MM.1S (cell line): ENCODE data around the gene CAV1.
A peak's percentile ranks its signal among the peaks of the same experiment; 100 is the strongest.

ENCODE experiments used
- DNase-seq: peaks from one replicate; pipeline ENCODE4 v3.0.0-alpha.2; 2015
- H2AFZ ChIP-seq: fragments of 300-600 bp; sonication (generic); 2 replicates; pipeline ENCODE4 v1.6.0; 2016; ENCODE audit warnings: antibody characterized with exemption, low read length
- H3F3A ChIP-seq: fragments of 300-600 bp; sonication (generic); 2 replicates; pipeline ENCODE4 v1.6.1; 2016; ENCODE audit warnings: mild to moderate bottlenecking, antibody characterized with exemption, low read length, moderate library complexity, mixed read lengths; ENCODE audit not compliant: insufficient read depth
- H3K27ac ChIP-seq: fragments of 300-600 bp; sonication (generic); 2 replicates; pipeline ENCODE4 v1.5.1; 2016; ENCODE audit warnings: mild to moderate bottlenecking, low read length
- H3K27me3 ChIP-seq: fragments of 300-600 bp; sonication (generic); replicated peaks from 2 replicates; pipeline ENCODE4 v1.6.0; 2016; ENCODE audit warnings: low read length; ENCODE audit not compliant: insufficient read depth
- H3K36me3 ChIP-seq: fragments of 300-600 bp; sonication (generic); replicated peaks from 2 replicates; pipeline ENCODE4 v1.6.1; 2016; ENCODE audit warnings: mild to moderate bottlenecking, low read length, mixed read lengths; ENCODE audit not compliant: insufficient read depth
- H3K4me1 ChIP-seq: fragments of 300-600 bp; sonication (generic); 2 replicates; pipeline ENCODE4 v1.6.1; 2016; ENCODE audit warnings: low read length, mixed read lengths
- H3K4me2 ChIP-seq: fragments of 300-600 bp; sonication (generic); 2 replicates; pipeline ENCODE4 v1.6.0; 2016; ENCODE audit warnings: low read depth, low read length
- H3K4me3 ChIP-seq: fragments of 300-600 bp; sonication (generic); 2 replicates; pipeline ENCODE4 v1.5.1; 2016; ENCODE audit warnings: low read length, mixed read lengths
- H3K79me2 ChIP-seq: fragments of 300-600 bp; sonication (generic); 2 replicates; pipeline ENCODE4 v1.6.1; 2016; ENCODE audit warnings: mixed run types, low read length, mixed read lengths
- H3K9ac ChIP-seq: fragments of 300-600 bp; sonication (generic); 2 replicates; pipeline ENCODE4 v1.6.1; 2016; ENCODE audit warnings: low read length, mixed read lengths
- H3K9me2 ChIP-seq: fragments of 300-600 bp; sonication (generic); replicated peaks from 2 replicates; pipeline ENCODE4 v1.6.1; 2016; ENCODE audit warnings: mild to moderate bottlenecking, low read length, mixed read lengths; ENCODE audit not compliant: insufficient read depth
- H3K9me3 ChIP-seq: fragments of 300-600 bp; sonication (generic); replicated peaks from 2 replicates; pipeline ENCODE4 v1.6.1; 2016; ENCODE audit warnings: mild to moderate bottlenecking, low read length, mixed read lengths; ENCODE audit not compliant: insufficient read depth
- H4K20me1 ChIP-seq: fragments of 300-600 bp; sonication (generic); 2 replicates; pipeline ENCODE4 v1.6.1; 2016; ENCODE audit warnings: mild to moderate bottlenecking, low read length, moderate library complexity, mixed read lengths; ENCODE audit not compliant: insufficient read depth
- CTCF ChIP-seq: fragments of 300-600 bp; sonication (generic); IDR thresholded peaks from 2 replicates; pipeline ENCODE4 v1.5.1; 2016; ENCODE audit warnings: antibody characterized with exemption, low read length, mixed read lengths
- EZH2 ChIP-seq: fragments of 300-600 bp; sonication (generic); optimal IDR thresholded peaks from 2 replicates; pipeline ENCODE3; 2017; ENCODE audit warnings: low read depth, mild to moderate bottlenecking, antibody characterized with exemption, low read length, mixed read lengths
- EZH2phosphoT487 ChIP-seq: fragments of 300-600 bp; sonication (generic); IDR thresholded peaks from 2 replicates; pipeline ENCODE4 v1.6.1; 2018; ENCODE audit warnings: antibody characterized with exemption, low read length

The CAV1 gene

DNA sequence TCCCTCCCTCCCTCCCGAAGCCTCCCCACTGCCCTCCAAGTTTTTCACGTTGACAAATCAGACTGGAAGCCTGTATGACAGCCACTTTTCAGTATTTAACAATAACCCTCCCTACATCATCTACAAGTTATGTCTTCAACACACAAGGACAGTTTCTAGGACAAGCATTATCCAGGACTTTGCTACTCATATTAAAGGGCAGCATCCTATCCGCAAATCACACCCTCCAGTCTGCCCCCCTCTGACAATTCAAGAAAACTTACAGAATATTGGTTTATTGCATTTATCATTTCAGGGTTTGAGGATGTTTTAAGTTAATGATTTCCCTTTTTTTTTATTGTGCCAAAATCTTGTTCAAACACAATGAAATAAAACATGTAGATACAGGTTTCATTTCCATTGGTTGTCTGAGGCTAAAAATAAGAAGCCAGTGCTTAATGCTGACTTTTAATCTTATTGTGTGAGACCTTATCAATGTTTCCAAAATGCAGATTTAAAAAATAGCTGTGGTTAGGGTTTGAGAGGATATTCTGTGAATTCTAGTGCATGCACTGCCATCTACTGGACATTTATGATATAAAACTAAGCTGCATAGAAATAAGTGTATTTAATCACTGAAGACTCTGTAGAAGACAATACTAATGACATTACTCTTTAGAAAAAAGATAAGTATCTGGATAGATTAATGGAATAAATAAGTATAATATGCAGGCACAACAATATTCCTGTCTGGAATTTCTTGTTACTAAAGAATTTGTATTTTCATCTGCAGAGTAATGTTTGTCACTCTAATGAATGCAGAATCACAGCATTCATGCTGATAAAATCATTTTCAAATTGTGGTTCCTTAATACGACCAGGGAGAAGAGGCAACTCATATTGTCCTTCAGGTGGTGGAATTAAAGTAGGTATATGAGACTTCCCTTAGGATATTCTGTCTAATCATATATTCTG is 64.1 kb downstream of the CAV1 start:
- H3K4me2 ChIP-seq = peak overlapping the region; percentile 35; the same call in 1 of the 2 replicates
- TF ChIP-seq CTCF (peak; percentile 88), EZH2phosphoT487 (no peak)
- H3F3A ChIP-seq = peaks cover 18% of the 10 kb centered on the region
- H3K79me2 ChIP-seq = no peaks in the 10 kb centered on the region
- H3K9me2 ChIP-seq = no peaks in the 10 kb centered on the region
- peak overlapping the region; percentile 21; the same call in 1 of the 2 replicates for H3K27ac ChIP-seq
- H2AFZ ChIP-seq = peak overlapping the region; percentile 44; the same call in 1 of the 2 replicates
- H4K20me1 ChIP-seq = no peaks in the 10 kb centered on the region
- H3K9me3 ChIP-seq = no peaks in the 10 kb centered on the region
- no peaks in the 10 kb centered on the region for H3K27me3 ChIP-seq
- no peak overlapping the region for H3K4me3 ChIP-seq
- peaks cover 32% of the 10 kb centered on the region for H3K4me1 ChIP-seq
- no peak overlapping the region for H3K9ac ChIP-seq
- DNase-seq = peak; percentile 86
- H3K36me3 ChIP-seq = no peaks in the 10 kb centered on the region

DNA sequence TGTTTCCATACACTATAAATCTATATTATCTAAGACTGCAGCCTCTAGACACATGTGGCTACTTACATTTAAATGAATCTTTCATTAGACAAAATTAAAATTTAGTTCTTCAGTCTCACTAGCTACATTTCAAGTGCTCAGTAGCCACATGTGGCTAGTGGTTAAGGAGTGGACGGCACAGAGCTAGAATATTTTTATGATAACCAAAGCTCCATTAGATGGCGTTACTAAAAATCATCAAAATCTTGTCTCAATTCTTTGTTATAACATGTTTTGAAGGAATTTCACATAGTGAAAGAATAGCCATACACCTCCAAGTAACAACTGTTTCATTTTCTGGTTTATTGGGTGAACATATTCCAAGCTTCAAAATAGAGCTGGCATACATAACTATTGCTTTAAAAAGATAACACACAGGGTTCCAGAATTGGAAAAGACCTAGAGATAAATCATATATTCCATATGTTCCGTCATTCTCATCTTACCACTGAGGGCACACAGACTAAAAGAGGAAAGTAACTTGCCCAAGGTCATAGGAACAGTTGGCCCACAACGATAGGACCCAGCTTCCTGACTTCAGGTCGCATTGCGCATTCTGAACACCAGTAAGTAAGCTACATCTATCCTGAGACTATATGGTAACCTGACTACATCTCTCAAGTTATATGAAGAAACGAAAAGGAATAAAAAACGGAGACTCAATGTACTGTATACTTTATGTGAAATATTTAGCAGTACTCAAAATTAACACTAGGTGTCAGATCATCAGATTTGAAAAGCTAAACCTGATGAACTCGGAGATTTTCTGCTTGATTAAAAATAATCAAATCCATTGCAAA is 66.6 kb downstream of the CAV1 start:
- Histone ChIP-seq H3K4me3 (peak overlapping the region; percentile 35), H3K79me2 (no peaks in the 10 kb centered on the region), H3K4me1 (peaks cover 22% of the 10 kb centered on the region), H3K9ac (peak overlapping the region; percentile 0; the same call in 1 of the 2 replicates), H3K9me2 (no peaks in the 10 kb centered on the region), H3K36me3 (no peaks in the 10 kb centered on the region), H4K20me1 (no peaks in the 10 kb centered on the region), H2AFZ (peak overlapping the region; percentile 40), H3K27me3 (no peaks in the 10 kb centered on the region), H3F3A (peaks cover 12% of the 10 kb centered on the region), H3K27ac (no peak overlapping the region), H3K9me3 (no peaks in the 10 kb centered on the region), H3K4me2 (peak overlapping the region; percentile 55)
- DNase-seq = peak; percentile 60
- TF ChIP-seq EZH2phosphoT487 (no peak), EZH2 (no peak), CTCF (peak; percentile 78)

DNA sequence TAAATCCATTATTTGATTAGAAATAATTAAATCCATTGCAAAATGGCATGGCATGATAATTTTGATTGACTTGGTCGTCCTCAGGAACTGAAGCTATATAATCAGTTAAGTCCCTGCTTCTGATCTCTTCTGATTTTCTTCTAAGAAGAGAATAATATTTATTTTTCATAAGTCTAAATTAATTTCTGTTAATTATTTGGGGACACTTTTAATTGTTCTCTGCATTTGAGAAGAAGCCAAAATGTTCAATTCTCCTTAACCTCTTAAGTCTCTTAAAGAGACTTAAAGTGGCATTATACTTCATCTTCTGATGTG is 67.2 kb downstream of the CAV1 start:
- no peak for DNase-seq
- H3K4me1 ChIP-seq = peaks cover 22% of the 10 kb centered on the region
- H3F3A ChIP-seq = peaks cover 12% of the 10 kb centered on the region
- peak overlapping the region; percentile 55 for H3K4me2 ChIP-seq
- no peaks in the 10 kb centered on the region for H3K79me2 ChIP-seq
- H2AFZ ChIP-seq = no peak overlapping the region
- H3K27ac ChIP-seq = no peak overlapping the region
- no peaks in the 10 kb centered on the region for H4K20me1 ChIP-seq
- no peaks in the 10 kb centered on the region for H3K36me3 ChIP-seq
- H3K9me3 ChIP-seq = no peaks in the 10 kb centered on the region
- no peaks in the 10 kb centered on the region for H3K9me2 ChIP-seq
- no peak overlapping the region for H3K9ac ChIP-seq
- H3K4me3 ChIP-seq = no peak overlapping the region
- TF ChIP-seq EZH2 (no peak), CTCF (no peak), EZH2phosphoT487 (no peak)
- H3K27me3 ChIP-seq = no peaks in the 10 kb centered on the region
